K562 (cell line): ENCODE measurements around the gene PRELID3B. TPM values are rescaled to one million over a fixed set of nuclear protein-coding genes. Genes with fewer than 3 reads are reported as not detected.

Experiments
- ATAC-seq: fragments of 200-7000 bp; cut with Tn5 transposase; 3 replicates; pipeline ENCODE4 v1.9.1; 2020; ENCODE audit warnings: moderate library complexity
- BruUV-seq: library from RNA; stranded (reverse); fragments of 400-500 nt; replicated peaks from 2 replicates; lab custom pipeline; 2021; lab: Mats Ljungman, UMichigan
- CTCF ChIA-PET: fragments of 300-600 bp; formaldehyde crosslinking; extraction: SDS; loops from one replicate; lab custom pipeline; 2021; ENCODE audit warnings: low intra/inter-chr PET ratio; lab: Yijun Ruan, JAX
- POLR2A ChIA-PET: fragments of 300-600, 350-650 bp; sonication (Branson Sonifier 250); formaldehyde crosslinking; extraction: SDS; loops from one replicate; lab custom pipeline; 2021; ENCODE audit warnings: antibody characterized with exemption, inconsistent platforms; lab: Yijun Ruan, JAX
- DNase-seq, 4 experiments: peaks; one replicate each; pipeline versions ENCODE4 v3.0.0 to v3.0.0-alpha.2; 2011 to 2018; ENCODE audit warnings: low spot score in 3 of 4, mixed read lengths in 3 of 4; ENCODE audit errors: extremely low read depth in 1 of 4
- FAIRE-seq: peaks from 2 replicates; lab custom pipeline; 2011; peaks lifted over from hg19 to GRCh38; lab: Jason Lieb, UNC
- H2AFZ ChIP-seq: 2 replicates; pipeline ENCODE4 v1.6.0; 2011; ENCODE audit warnings: low read depth, low read length, control low read depth, inconsistent platforms
- H3K27ac ChIP-seq: fragments of 200-600 bp; 3 replicates; pipeline ENCODE4 v1.8.0; 2011; ENCODE audit warnings: low read depth, mild to moderate bottlenecking, control low read depth, inconsistent platforms, low read length, moderate library complexity, mixed read lengths; ENCODE audit errors: extremely low read depth
- H3K27me3 ChIP-seq, 2 experiments: fragments of 300-600 bp in 1 of 2; 2 replicates in 1 of 2; 3 replicates in 1 of 2; pipeline versions ENCODE4 v1.6.0 to v1.8.0; 2011; ENCODE audit warnings: inconsistent platforms in 2 of 2, low read length in 2 of 2, mild to moderate bottlenecking in 1 of 2, mixed read lengths in 1 of 2, moderate library complexity in 1 of 2; ENCODE audit not compliant: control insufficient read depth in 2 of 2, insufficient read depth in 2 of 2
- H3K36me3 ChIP-seq: fragments of 300-600 bp; 3 replicates; pipeline ENCODE4 v1.8.0; 2011; ENCODE audit warnings: mild to moderate bottlenecking, low read length, inconsistent platforms; ENCODE audit not compliant: control insufficient read depth, insufficient read depth
- H3K4me1 ChIP-seq, 2 experiments: fragments of 200-600 bp in 1 of 2; replicated peaks in 1 of 2; 2 replicates in 1 of 2; 3 replicates in 1 of 2; pipeline versions ENCODE4 v1.5.1 to v1.8.0; 2011; ENCODE audit warnings: inconsistent platforms in 2 of 2, low read length in 2 of 2, mild to moderate bottlenecking in 1 of 2, mixed read lengths in 1 of 2, moderate library complexity in 1 of 2; ENCODE audit not compliant: control insufficient read depth in 2 of 2, insufficient read depth in 2 of 2
- H3K4me2 ChIP-seq: 2 replicates; pipeline ENCODE4 v1.6.1; 2011; ENCODE audit warnings: low read length, control low read depth, inconsistent platforms, mixed read lengths; ENCODE audit not compliant: insufficient read depth
- H3K4me3 ChIP-seq: fragments of 200-600 bp; sonication (generic), shearing (Covaris generic); 2 replicates; pipeline ENCODE4 v1.5.1; 2016; ENCODE audit warnings: control low read depth, inconsistent platforms
- H3K79me2 ChIP-seq: fragments of 200-600 bp; 3 replicates; pipeline ENCODE4 v1.8.0; 2011; ENCODE audit warnings: low read length, inconsistent platforms; ENCODE audit not compliant: control insufficient read depth, insufficient read depth
- H3K9ac ChIP-seq, 2 experiments: 2 replicates each; pipeline versions ENCODE4 v1.6.0 to v1.6.1; 2011; ENCODE audit warnings: low read depth in 2 of 2, low read length in 2 of 2, control low read depth in 1 of 2, inconsistent platforms in 1 of 2, mild to moderate bottlenecking in 1 of 2, mixed read lengths in 1 of 2; ENCODE audit not compliant: insufficient read depth in 1 of 2
- H3K9me1 ChIP-seq: one replicate; pipeline ENCODE4 v1.6.0; 2011; ENCODE audit warnings: inconsistent platforms, mild to moderate bottlenecking, low read length, moderate library complexity; ENCODE audit not compliant: control insufficient read depth, insufficient read depth
- H3K9me3 ChIP-seq: replicated peaks from 2 replicates; pipeline ENCODE4 v1.5.1; 2011; ENCODE audit warnings: low read depth, low read length, inconsistent platforms; ENCODE audit not compliant: control insufficient read depth, insufficient read depth
- H4K20me1 ChIP-seq: replicated peaks from 2 replicates; pipeline ENCODE4 v1.6.1; 2011; ENCODE audit warnings: low read length, inconsistent platforms, mixed read lengths; ENCODE audit not compliant: control insufficient read depth, insufficient read depth
- AFF1 ChIP-seq, 2 experiments: fragments of 450-650 bp; IDR thresholded peaks; 2 replicates each; pipeline ENCODE4 v1.6.1; 2018; ENCODE audit warnings: mild to moderate bottlenecking in 2 of 2, low read depth in 1 of 2; ENCODE audit not compliant: partially characterized antibody in 2 of 2
- CSDE1 ChIP-seq, 2 experiments: fragments of 450-650 bp; IDR thresholded peaks; 2 replicates each; pipeline ENCODE4 v1.6.1; 2016; ENCODE audit warnings: mild to moderate bottlenecking in 1 of 2
- HDAC6 ChIP-seq: IDR thresholded peaks from 2 replicates; pipeline ENCODE4 v1.6.1; 2012; ENCODE audit warnings: low read depth, mild to moderate bottlenecking, control low read depth, inconsistent platforms, low read length, moderate library complexity
- LARP7 ChIP-seq: fragments of 450-650 bp; IDR thresholded peaks from 2 replicates; pipeline ENCODE4 v1.6.1; 2016
- MYC ChIP-seq, 2 experiments: fragments of 250-450 bp in 1 of 2; sonication (Bioruptor Pico) in 1 of 2; IDR thresholded peaks; 2 replicates each; pipeline versions ENCODE4 v1.5.1 to v1.6.1; 2012 to 2021; ENCODE audit warnings: low read depth in 2 of 2, borderline replicate concordance in 1 of 2, improper control_type of control experiment in 1 of 2, low read length in 1 of 2, mild to moderate bottlenecking in 1 of 2, moderate library complexity in 1 of 2
- OTX1 ChIP-seq: fragments of 450-650 bp; formaldehyde crosslinking; IDR thresholded peaks from 2 replicates; pipeline ENCODE4 v1.4.0; 2022; ENCODE audit warnings: mild to moderate bottlenecking
- TGIF2 ChIP-seq: sonication (generic); formaldehyde crosslinking; IDR thresholded peaks from 2 replicates; pipeline ENCODE4 v1.8.1; 2022; ENCODE audit warnings: mild to moderate bottlenecking, missing genetic modification reagents, moderate library complexity
- ZBTB12 ChIP-seq: fragments of 250-450 bp; sonication (Bioruptor Pico); IDR thresholded peaks from 2 replicates; pipeline ENCODE4 v1.4.0; 2020
- ZBTB2 ChIP-seq: fragments of 450-650 bp; IDR thresholded peaks from 2 replicates; pipeline ENCODE4 v1.6.1; 2016; ENCODE audit warnings: antibody characterized with exemption
- ZNF165 ChIP-seq: fragments of 250-450 bp; sonication (Bioruptor Pico); IDR thresholded peaks from 2 replicates; pipeline ENCODE4 v1.4.0; 2020; ENCODE audit warnings: borderline replicate concordance
- WGBS: fragments of 100-300 bp; shearing (Covaris generic); methylation state at CpG from one replicate; pipeline ENCODE4 v1.1.6; 2016; ENCODE audit warnings: low coverage, mixed read lengths; ENCODE audit not compliant: insufficient coverage; ENCODE audit errors: missing lambda C conversion rate; 5-methylcytosine and 5-hydroxymethylcytosine counted together
- in situ Hi-C: fragments of 300-500 bp; cut with MboI; formaldehyde crosslinking; loops from 4 replicates; pipeline ENCODE4 v1.15.0; 2018; ENCODE audit warnings: inconsistent platforms, mixed read lengths
- intact Hi-C: fragments of 100-400 bp; cut with micrococcal nuclease; formaldehyde crosslinking; loops from 2 replicates; pipeline ENCODE4 v1.14.2; 2022
- polyA plus RNA-seq, 8 experiments: library from polyadenylated mRNA; depleted of rRNA in 4 of 8; stranded (reverse) in 5 of 8; unstranded in 3 of 8; fragments of >200 nt; fragmentation: Nextera tagmentation in 2 of 8; fragmentation: Illumina TruSeq in 1 of 8; extraction: Ambion mirVana in 2 of 8; extraction: Trizol in 1 of 8; gene quantifications; 2 replicates each; pipeline versions ENCODE4 v1.2.1 to v1.2.3, GENCODE V29; 2011 to 2014; ENCODE audit warnings: inconsistent platforms in 1 of 8, missing spikeins in 1 of 8
- total RNA-seq, 7 experiments: library from RNA; depleted of rRNA in 6 of 7; stranded (reverse); fragments of >200 nt in 6 of 7; fragmentation: Illumina TruSeq in 2 of 7; extraction: Trizol in 2 of 7; gene quantifications; 2 replicates each; pipeline versions ENCODE4 v1.2.1 to v1.2.3, GENCODE V29; 2011 to 2021; ENCODE audit warnings: low replicate concordance in 1 of 7

Gene PRELID3B
- total and polyA plus RNA-seq, 9 of the 15 experiments (the other 6 are each of a cell fraction or from before 2014, with no cell fraction given) = 77.0 to 186 (median 101) TPM

GRCh38 chr20:58993332-58994248 lies 49.0 kb downstream of the PRELID3B start (continued):
- TF ChIP-seq CSDE1 (IDR thresholded peaks at IDR 0.05) (no peak), TGIF2 (no peak)
- TF ChIP-seq, all 486 proteins: peak for 6

- intact Hi-C loops = no loop called here
- Histone ChIP-seq H4K20me1 (0 out of 2 replicates have a peak, but pooled peaks cover 4% of the 10 kb centered on the region), H3K9ac (no peak overlapping the region), H2AFZ (no peak overlapping the region), H3K9me1 (no peaks in the 10 kb centered on the region), H3K27ac (no peak overlapping the region), H3K9me3 (no peaks in the 10 kb centered on the region), H3K36me3 (peaks cover 98% of the 10 kb centered on the region), H3K4me3 (no peak overlapping the region), H3K4me2 (no peak overlapping the region), H3K27me3 (no peaks in the 10 kb centered on the region), H3K4me1 (peaks cover 0 to 7% of the 10 kb centered on the region in 2 experiments; a peak in 1 of 5 replicates), H3K79me2 (0 out of 3 replicates have a peak, but pooled peaks cover under 1% of the 10 kb centered on the region)
- DNase-seq (no peak), ATAC-seq (no peak), FAIRE-seq (no peak)
- no TSS peak for BruUV-seq
- WGBS = 95% methylated on average over 3 of the region's 3 CpGs
- TF ChIP-seq AFF1 (IDR thresholded peaks at IDR 0.05; ENCODE audit: low read depth in 1 of 2, partially characterized antibody in 2 of 2) (no peak), LARP7 (no peak), ZBTB2 (no peak), OTX1 (CRISPR knock-in tag) (no peak), HDAC6 (no peak), ZNF165 (CRISPR knock-in tag) (no peak), MYC (IDR thresholded peaks at IDR 0.05; ENCODE audit: low read depth, low read length) (no peak), MYC (CRISPR knock-in tag; IDR thresholded peaks at IDR 0.05; ENCODE audit: borderline replicate concordance, low read depth) (no peak), ZBTB12 (no peak)
- POLR2A ChIA-PET = interaction anchor here (0.7 to 4.0 kb wide), 6 partner anchors 10 to 35 kb away, joined by 3 to 29 read pairs (median 4); partner anchors contain the start of genes NELFCD and TUBB1
- in situ Hi-C loops = no loop called here
- CTCF ChIA-PET = no interaction called here
Measured at GRCh38 chr20:58992911-58993310, 49.7 kb downstream of the PRELID3B start.
